NK-92 treated with Interleukin-12 subunit alpha and Interleukin-12 subunit beta, amount 100 ng/mL, for 24 hours (cell line): Measurements from ENCODE around the gene ZNF488.

Experiments
- DNase-seq: peaks from one replicate; lab custom pipeline; 2025; lab: John Stamatoyannopoulos, UW

Gene ZNF488

DNA sequence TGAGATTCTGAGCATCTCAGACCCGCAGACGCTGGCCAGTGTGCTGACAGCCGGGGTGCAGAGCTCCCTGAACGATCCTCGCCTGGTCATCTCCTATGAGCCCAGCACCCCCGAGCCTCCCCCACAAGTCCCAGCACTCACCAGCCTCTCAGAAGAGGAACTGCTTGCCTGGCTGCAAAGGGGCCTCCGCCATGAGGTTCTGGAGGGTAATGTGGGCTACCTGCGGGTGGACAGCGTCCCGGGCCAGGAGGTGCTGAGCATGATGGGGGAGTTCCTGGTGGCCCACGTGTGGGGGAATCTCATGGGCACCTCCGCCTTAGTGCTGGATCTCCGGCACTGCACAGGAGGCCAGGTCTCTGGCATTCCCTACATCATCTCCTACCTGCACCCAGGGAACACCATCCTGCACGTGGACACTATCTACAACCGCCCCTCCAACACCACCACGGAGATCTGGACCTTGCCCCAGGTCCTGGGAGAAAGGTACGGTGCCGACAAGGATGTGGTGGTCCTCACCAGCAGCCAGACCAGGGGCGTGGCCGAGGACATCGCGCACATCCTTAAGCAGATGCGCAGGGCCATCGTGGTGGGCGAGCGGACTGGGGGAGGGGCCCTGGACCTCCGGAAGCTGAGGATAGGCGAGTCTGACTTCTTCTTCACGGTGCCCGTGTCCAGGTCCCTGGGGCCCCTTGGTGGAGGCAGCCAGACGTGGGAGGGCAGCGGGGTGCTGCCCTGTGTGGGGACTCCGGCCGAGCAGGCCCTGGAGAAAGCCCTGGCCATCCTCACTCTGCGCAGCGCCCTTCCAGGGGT, 35.2 kb downstream of the ZNF488 start:
- no peak for DNase-seq

DNA sequence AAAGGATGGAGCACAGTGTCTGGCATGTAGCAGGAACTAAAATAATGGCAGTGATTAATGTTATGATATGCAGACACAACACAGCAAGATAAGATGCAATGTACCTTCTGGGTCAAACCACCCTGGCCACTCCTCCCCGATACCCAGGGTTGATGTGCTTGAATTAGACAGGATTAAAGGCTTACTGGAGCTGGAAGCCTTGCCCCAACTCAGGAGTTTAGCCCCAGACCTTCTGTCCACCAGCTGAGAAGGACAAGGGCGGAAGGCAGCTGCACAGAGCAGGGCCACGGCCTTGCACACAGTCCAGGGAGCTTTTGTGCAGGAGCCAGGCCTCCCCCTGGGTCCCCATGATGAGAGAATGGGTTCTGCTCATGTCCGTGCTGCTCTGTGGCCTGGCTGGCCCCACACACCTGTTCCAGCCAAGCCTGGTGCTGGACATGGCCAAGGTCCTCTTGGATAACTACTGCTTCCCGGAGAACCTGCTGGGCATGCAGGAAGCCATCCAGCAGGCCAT, 35.9 kb downstream of the ZNF488 start, which contains the start of gene RBP3:
Gene RBP3, plus strand, starts transcription at position 226 of the 514 bp plus-strand sequence. Its CDS starts 122 bp downstream, at position 348.
- no peak for DNase-seq

DNA sequence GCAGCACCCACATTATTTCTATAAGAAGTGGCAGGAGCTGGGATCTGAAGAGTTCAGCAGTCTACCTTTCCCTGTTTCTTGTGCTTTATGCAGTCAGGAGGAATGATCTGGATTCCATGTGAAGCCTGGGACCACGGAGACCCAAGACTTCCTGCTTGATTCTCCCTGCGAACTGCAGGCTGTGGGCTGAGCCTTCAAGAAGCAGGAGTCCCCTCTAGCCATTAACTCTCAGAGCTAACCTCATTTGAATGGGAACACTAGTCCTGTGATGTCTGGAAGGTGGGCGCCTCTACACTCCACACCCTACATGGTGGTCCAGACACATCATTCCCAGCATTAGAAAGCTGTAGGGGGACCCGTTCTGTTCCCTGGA, 36.8 kb downstream of the ZNF488 start:
- DNase-seq = no peak

DNA sequence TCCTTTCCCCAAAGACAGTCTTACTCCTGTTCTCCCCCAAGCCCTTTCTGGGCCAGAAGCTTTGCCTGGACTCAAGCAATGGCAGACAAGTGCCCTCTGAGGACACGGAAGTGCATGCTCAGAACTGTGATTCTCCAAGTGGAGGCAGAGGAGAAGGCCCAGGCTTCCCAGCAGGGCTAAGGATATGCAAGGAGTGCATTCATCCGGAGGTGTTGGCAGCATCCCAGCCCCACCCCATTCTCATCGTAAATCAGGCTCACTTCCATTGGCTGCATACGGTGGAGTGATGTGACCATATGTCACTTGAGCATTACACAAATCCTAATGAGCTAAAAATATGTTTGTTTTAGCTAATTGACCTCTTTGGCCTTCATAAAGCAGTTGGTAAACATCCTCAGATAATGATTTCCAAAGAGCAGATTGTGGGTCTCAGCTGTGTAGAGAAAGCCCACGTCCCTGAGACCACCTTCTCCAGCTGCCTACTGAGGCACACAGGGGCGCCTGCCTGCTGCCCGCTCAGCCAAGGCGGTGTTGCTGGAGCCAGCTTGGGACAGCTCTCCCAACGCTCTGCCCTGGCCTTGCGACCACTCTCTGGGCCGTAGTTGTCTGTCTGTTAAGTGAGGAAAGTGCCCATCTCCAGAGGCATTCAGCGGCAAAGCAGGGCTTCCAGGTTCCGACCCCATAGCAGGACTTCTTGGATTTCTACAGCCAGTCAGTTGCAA, 37.4 kb downstream of the ZNF488 start:
- DNase-seq = no peak

DNA sequence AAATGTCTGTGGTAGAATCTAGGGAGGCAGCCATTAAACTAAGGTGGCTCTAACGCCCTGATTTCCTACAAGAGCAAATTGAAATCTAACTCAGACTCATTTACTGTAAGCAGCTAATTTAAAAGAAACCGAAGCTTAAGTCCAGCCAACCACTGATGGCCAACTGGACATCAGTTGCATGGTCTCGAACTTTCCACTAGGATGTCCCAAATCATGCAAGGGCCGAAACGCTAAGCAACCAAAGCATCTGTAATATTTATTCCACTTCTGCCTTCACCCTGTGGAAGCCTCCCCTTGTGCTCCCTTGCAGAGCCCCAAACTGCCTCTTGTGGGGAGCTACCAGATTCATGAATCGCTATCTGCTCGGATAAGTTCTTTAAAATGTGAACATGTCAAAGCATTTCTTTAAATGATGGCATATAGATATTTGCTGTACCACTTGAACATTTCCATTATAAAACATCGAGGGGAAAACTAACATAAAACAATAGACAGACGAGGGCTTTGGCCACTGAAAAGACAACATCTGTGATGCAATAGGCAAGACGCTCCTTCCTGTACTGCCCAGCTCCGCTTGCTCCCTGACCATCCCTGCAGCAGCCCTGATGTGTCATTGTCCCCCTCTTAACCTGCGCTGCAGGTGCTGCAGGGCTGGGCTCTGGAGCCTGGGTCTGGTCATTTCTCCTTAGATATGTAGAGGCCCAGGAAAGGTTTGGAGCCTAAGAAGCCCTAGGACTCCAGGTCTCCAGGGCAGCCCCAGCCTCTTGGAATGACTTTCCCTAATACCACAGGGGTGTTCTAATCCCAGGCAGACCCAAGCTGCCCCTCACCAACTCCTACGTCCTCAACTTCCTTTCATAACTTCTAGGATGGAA, 38.9 kb downstream of the ZNF488 start:
- DNase-seq = no peak

DNA sequence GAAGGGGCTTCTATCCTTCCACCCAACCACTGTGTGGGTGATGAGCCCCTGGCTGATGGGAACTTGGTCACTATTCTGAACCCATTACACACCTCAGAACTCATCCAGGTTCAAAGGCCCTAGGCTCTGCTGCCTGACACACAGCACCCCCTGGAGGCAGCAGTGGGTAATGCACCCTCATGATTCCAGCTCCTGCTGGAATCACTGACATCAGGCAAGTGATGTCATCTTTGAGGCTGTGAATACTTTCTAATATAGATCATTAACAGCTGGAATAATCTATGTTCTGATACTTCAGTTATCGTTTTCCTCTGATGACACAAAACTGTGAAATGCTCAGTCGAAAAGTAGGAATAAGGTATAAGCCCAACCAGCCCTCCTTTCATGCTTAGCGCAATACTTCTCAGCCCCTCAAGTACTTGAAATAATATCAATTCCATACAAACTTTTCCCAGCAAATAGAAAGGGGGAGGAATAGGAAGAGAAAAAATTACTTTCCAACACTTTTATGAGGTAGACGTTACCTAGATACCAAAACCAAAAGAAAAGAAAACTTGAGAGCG, 43.4 kb downstream of the ZNF488 start:
- DNase-seq = peak; percentile 13

DNA sequence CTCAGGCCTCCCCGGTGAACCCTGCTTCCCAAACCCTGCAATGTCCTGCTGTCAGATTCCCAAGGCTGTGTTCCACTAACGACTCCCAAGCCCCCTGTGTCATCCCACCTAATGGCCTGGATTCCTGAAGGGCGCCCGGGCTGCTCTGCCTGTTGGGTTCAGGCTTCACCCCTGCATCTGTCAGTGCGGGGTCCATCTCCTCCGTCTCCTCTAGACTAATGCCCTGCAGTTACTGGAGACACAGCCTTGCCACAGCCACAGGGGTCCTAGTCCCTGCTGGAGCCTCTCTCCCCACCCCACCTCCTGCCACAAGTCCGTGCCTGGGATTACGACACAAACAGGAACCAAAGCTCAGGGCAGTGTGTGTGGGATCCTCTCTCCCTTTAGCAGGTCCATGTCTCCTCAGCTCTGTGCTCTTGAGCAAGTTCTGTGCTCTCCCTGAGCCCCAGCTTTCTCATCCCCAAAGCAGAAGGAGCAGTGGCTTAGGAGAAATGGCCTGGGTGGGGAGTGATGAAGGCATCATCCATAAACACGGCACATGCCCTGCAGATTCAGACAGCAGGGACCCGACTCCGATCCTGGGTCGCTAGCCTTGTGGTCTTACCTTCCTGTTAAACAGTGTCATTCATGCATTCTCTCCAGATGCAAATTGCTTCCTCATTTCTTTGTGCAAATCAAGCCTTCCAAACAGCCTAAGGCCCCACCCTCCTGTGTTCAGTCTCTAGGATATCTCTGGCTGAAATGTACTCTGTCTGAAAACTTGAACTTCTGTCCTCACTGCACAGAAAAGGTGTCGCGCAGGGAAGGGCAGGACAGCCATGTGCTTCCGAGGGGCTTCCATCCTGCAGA, 44.1 kb downstream of the ZNF488 start:
- no peak for DNase-seq

DNA sequence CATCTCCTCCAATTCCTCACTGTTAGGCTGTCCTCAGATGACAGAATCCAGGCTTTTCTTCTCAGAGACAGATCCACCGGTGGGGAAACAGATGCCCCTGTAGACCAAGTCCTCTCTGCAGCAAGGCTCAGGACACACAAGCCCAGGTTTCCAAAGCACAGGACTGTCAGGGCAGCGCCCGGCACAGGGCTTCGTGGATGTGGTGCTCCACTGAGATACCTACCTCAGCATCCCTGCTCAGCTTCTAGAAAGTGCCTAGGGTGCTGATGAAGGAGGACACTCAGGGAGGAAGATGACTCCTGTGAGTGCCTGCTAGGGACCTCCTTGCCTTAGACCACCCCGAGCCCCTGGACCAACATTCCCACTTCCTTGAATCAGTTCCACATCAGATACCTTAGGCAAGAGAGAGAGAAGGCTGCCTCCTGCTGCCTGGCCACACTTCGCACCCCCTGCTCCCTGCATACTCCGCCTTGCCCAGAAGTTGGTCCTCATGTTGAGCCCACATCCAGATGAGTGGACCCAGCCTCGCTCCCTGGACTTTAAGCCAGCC, 44.8 kb downstream of the ZNF488 start:
- DNase-seq = no peak

DNA sequence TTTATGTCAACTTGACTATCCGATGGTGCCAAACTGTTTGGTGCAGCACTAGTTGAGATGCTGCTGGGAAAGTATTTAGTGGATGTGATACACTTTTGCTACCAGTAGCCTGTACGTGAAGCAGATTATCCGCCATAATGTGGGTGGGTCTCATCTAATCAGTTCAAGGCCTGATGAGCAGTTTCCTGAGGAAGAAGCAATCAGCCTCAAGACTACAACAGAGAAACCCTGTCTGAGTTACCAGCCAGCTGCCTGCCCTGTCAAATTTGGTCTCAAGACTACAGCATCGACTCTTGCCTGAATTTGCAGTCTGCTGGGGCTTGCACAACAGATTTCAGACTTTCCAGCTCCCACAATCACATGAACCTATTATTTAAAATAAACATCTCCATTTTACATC, 46.8 kb downstream of the ZNF488 start:
- DNase-seq = no peak

DNA sequence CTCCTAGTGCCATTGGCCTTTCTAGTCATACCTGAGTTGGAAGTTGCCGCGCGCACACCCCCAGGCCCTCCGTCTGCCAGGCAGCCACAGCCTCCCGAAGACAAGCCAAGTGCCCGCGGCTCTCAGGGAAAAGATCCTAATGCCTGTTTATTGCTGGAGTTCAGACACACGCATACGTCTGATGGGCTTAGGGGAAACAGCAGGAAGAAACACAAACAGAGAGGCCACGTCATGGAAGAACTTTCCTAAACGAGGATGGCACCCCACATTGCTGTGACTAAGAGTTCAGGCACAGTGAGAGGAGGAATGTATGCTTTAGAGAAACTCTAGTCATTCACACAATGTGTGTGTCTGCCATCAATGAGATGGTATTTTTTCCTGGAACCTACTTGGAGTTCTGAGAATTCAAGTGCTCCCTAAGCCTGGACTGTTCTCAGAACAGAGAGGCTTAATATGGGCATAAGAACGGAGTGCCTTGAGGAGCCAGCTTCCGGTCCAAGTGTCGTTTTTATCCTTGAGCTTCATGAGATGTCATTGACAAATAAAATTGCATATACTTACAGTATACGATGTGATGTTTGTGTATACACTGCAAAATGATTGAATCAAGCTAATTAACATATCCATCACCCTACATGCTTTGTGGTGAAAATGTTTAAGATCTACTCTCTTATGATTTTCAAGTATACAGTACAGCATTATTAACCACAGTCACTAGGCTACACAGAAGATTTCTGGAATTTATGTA, 47.5 kb downstream of the ZNF488 start:
- no peak for DNase-seq

DNA sequence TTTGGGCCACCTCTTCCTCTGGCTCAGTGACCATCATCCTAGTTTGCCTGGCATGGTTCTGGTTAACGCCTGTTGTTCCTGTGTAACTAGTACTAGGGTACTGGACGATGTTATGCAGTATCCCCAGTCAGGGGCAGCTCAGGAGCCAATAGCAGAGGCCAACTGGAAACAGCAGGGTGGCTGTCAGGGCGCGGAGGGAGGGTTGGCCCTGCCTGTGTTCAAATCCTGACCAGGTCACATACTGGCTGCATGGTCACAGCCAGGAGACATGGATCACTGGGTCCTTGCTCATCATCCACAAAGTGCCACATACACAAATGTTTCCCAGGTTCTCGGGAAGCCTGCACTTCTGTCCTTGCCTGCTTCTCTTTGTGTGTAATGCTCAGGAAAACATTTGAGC, 48.2 kb downstream of the ZNF488 start:
- no peak for DNase-seq

DNA sequence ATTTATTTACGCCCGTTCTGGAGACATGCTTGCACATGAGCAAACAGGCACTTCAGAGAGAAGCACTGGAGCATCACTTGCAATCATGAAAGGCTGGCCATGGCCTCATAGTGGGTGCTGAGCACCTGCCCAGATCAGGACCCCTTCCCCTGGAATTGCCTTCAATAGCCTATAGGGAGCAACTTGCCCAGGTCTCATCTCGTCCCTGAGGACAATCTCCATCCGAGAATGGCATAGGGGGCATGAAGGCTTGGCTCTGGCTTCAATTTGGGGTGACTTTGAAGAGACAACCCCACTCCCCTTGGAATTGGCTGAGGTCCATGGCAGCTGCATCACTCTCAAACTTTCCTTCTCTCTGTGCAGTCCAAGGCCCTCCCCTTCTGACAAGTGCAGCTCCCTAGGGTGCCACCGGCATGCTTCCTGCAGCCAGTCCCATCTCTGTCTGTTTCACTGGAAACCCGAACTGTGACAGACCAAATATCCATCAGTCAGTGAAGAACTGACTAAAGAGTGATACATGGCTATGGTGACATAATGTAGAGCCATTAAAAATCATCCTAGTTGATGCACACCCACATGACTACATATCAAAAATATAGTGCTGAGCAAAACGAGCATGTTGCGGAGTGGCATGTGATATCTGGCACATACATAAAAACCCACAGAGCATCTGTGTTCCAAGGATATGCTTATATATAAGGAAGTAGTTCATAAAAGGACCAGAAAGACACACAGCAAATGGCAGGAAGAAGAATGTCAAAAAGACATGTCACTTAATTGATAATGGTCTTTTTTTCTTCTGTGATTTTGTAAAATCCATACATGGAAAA, 49.4 kb downstream of the ZNF488 start:
- no peak for DNase-seq

DNA sequence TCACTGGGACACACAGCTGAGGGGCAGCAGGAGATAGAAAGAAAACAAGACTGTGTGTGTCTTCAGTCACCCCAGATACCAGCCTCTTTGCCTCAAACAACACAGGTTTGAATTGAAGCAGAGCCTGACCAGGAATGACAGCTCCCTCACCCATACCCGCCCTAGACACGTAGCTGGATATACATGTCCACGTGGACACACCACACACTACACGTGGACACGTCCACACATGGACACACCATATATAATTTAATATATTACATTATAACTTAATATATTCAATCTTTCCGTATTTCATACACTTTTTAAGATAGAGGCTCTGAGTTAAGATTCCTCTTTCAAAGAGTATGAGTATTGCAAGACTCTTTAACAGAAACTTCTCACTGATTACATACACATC, 50.6 kb downstream of the ZNF488 start:
- no peak for DNase-seq

DNA sequence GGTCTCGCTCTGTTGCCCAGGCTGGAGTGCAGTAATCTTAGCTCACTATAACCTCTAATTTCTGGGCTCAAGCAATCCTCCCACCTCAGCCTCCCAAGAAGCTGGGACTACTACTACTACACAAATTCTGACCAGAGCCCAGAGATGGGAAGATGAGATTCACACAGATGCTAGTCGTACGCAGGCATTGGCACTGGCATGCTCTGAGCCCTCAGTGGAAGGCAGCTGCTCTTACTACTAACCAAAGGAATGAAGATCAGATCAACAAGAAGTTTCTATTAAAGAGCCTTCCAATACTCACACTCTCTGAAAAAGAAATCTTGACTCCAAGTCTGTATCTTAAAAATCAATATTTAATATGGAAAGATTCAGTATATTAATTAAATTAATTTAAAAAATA, 51.1 kb downstream of the ZNF488 start:
- DNase-seq = no peak

DNA sequence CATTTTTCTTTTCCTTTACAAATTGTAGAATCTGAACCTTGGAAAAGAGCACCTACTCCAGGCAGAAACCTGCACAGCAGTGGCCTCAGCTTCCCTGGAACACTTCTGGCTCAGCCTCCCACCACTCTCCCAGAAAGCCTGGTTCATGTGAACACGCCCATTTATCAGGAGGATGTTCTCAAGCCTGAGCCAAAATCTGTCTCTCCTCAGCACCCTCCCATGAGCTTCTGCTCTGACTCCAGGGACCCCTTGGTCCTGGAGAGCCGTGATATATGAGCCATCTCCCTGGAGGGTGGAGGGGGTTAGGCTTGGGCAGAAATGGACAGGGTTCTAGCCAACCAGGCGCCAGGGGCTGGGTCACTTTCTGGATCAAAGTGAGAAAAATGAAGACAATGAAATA, 51.7 kb downstream of the ZNF488 start:
- no peak for DNase-seq

DNA sequence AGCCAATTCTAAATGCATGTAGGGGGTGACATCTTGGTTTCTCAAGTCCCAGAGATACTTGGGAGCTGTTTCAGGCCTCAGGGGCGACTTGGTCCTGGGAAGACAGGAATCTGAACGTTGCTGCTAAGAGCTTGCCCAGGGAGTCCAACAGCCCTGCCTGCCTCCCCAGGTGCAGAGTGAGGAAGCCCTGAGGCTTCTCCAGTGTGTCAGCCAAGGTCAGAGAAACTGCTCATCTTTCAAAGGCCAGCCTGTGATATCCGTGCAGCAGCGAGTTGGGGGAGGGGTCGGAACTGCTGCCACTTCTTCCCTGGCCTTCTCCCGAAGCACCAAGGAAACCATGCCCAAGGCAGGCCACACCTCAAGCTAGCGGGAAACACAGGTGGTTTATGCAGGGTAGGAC, 52.1 kb downstream of the ZNF488 start:
- DNase-seq = no peak

DNA sequence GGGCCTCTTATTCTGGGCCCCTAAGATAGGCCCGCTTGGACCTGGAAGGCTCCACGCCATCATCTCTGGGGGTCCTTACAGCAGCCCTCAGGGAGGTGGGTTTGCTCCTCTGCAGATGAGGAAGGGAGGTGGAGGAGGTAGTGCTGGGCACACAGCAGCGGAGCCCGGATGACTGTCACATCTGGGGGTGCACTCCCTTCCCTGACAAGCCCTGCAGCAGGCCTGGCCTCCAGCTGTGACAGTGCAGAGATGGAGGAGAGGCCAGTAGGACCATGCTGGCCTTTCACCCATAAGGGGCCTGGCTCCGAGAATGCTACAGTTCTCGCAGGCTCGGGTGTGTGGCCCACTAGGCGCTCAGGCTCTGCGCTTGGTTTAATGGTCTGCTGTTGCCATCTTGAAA, 52.6 kb downstream of the ZNF488 start:
- no peak for DNase-seq

DNA sequence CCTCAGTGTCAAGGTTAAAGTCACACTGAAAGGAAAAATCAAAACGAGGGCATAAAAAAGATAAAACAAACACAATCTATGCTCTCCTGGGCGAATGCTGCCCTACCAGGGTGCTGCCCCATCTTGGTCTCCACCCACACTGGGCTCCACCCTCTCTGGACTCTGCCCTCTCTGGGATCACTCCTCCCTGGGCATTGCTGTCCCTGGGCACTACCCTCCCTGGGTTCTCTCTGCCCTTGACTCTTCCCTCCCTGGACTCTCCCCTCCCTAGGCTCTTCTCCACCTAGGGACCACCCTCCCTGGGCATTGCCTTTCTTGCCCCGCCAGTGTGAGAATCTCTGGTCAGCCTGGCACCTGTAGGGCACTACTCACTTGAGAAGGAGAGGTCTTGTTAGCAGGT, 53.3 kb downstream of the ZNF488 start:
- no peak for DNase-seq

DNA sequence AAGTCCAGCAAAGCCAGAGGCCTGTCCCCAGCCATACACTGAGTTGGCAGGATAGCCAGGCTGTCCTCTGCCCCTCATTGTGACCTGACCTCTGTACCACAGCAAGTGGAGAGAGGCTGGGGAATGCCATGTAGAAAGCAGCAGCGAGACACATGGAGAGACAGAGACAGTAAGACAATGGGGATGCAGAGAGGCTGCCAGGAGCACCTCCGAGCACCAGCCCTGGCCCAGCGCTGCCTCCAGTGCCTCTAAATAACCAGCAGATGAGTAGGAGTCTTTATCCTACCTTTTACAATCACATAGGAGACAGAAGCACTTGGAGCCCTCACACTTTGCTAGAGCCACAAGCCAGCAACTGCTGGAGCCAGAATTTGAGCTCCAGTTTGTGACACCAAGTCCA, 53.7 kb downstream of the ZNF488 start:
- no peak for DNase-seq
